HG03280 (cell line): ENCODE results near the gene OR52E8.

Experiments used
- ATAC-seq: cut with Tn5 transposase; IDR thresholded peaks from one replicate; pipeline ENCODE4 v1.9.1; 2021; ENCODE audit warnings: mild to moderate bottlenecking, moderate library complexity; ENCODE audit not compliant: unreplicated experiment

The OR52E8 gene

DNA sequence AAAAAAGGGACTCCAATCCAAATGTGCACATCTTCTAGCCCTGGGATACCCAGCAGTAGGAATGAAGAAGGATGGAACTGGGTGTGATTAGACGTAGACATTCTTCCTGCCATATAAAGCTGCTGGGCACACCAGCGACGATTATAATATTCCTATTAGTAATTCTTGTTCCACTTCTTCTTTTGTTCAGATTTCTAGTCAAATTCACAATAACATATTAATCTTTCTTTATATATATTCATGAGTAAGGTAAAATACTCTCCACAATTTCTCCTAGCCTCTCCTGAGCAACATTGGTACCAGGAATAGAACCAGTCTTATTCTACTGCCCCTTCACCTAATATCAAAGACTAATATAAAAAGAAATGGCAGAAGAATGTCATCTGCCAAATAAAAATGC is at the start of gene OR52E8:
Gene OR52E8 (minus strand): TSS at position 101 of the 400 bp plus-strand sequence. CDS start 0 bp downstream, at position 101.
- no peak for ATAC-seq

- ATAC-seq: no peak
Measured at GRCh38 chr11:5899534-5899933, 42.0 kb upstream of the OR52E8 start.

DNA sequence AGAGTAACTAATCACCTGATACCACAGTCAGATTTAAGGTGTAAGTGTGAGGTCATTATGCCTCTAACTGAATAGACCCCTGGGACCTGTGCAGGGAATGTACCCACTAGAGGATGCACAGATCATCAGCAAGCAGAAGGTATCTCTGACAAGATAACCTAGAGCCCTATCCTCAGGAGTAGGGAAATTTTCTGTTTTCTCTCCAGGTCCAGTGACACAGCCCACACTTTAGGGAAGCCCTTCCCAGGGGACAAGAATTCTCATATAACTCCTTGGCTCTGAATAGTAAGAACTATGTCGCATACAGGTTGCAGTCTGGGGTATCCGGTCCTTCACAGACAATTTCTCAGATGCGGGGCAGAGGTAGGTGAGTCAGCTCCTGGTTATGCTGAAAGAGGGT is 35.4 kb upstream of the OR52E8 start, which contains the start of gene OR52E5:
Gene OR52E5 (plus strand): TSS at position 301 of the 400 bp plus-strand sequence. CDS start 7,569 bp downstream, outside the sequence.
- no peak for ATAC-seq

DNA sequence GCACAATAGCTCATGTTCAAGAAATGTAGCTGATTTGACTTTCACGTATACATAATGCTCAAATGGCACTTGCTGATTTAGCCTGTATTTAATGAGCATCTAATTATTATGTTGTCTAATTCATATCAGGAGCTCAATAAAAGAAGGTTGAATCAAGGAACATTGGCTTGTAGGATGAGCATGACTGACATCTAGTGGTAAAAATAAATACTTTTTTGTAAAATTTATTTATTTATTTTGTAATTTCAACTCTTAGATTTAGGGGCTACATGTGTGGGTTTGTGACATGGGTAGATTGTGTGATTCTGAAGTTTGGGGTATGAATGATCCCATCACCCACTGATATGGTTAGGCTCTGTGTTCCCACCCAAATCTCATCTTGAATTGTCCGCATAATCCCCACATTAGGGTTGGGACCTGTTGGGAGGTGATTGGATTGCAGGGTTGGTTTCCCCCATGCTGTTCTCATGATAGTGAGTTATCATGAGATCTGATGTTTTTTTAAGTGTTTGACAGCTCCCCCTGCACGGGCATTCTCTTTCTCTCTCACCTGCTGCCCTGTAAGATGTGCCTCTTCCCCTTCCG is 33.8 kb upstream of the OR52E8 start:
- no peak for ATAC-seq

DNA sequence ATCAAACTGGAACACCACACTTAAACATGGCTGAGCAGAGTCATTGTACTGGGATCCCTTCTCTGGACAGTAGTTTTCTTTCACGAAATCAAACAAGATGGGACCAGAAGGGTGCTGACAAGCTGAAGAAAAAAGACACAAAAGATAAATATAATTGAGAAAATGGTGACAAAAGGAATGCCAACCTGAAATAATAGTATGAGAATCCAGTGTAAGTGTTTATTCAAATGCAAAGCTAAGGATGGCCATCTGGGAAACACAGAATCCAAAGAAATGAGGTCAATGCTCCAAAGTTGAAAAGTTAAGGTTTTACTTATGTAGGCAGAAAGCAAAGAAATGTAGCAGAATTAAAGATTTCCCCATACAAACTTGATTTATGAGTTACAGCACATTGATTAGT is 30.2 kb upstream of the OR52E8 start:
- no peak for ATAC-seq

DNA sequence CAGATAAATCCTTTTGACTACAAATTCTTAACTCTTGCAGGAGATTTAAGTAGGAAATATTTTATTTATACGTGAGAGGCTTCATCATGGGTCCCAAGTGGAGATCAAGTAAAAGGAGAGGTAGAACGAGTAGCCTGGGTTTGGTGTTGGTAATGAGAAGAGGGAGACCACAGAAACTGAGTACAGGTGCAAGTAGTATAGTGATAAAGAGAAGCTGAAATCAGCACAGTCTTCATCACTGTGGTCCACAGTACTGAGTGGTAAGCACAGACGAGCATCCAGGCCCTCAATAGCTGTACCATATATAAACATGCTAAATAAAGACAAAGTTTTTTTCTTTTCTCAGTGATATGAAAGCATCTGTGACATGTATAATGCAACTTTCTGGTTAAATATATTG is 29.7 kb upstream of the OR52E8 start:
- no peak for ATAC-seq

DNA sequence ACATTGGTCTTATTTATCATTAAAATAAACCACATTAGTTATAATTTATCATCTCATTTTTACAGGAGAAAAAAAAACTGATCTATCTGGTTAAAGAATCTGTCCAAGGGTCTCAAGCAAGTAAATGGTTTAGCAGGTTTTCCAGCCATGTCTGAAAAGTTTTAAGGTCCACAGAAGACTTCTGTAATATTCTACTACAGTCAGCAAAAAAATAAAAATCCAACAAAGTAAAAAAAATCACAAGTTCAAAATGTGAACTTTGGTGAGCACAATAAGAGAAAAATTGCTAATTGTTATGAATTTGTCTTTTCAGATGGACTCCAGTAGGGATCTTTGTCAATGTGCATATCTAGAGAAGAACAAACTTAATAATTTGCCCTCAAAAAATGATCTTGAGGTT is 24.3 kb upstream of the OR52E8 start:
- no peak for ATAC-seq

GRCh38 chr11:5880329-5880728 is 22.8 kb upstream of the OR52E8 start, which contains the start of gene OR52E4:
Gene OR52E4 (plus strand): TSS chr11:5880629. CDS start chr11:5884293, 3,664 bp downstream.
- ATAC-seq: no peak

GRCh38 chr11:5878564-5878963 is 21.1 kb upstream of the OR52E8 start:
- no peak for ATAC-seq

DNA sequence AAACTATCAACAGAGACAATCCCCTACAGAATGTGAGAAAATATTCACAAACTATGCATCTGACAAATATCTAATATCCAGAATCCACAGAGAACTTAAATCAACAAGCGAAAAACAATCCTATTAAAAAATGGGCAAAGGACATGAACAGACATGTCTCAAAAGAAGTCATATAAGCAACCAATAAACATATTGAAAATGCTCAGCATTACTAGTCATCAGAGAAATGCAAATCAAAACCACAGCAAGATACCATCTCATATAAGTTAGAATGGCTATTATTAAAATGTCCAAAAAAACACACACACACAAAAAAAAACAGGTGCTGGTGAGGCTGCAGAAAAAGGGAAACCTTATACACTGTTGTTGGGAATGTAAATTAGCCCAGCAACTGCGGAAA is 8.3 kb upstream of the OR52E8 start:
- no peak for ATAC-seq

DNA sequence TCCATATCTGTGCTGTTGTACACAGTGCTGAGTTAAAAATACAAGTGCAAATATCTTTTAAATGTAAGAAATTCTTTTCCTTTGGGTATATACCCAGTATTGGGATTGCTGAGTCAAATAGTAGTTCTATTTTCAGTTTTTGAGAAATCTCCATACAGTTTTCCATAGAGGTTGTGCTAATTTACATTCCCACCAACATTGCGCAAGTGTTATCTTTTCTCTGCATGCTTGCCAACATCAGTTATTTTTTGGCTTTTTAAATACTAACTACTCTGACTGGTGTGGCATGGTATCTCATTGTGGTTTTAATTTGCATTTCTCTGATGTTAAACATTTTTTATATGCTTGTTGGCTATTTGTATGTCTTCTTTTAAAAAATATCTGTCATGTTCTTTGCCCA is 6.5 kb downstream of the OR52E8 start:
- ATAC-seq: no peak

- ATAC-seq: no peak
Measured at GRCh38 chr11:5847711-5848110, 9.8 kb downstream of the OR52E8 start.

DNA sequence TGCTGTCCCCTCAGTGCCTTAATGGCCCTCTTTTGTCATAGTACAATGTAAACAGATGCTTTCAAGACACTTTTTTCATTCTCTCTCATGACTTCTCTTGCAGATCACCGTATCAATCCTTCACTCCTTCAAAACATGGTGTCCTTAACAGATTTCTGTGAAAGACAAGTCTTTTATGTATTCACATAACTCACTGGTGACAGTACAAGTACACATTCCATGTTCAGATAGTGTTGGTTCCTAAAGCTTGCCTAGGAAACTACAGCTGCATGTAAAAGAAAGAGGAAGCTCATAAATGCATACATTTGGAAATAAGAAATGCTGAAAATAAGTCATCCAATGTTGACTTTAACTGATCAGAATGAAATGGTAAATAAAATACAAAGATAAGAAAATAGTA is 10.8 kb downstream of the OR52E8 start:
- ATAC-seq: no peak

DNA sequence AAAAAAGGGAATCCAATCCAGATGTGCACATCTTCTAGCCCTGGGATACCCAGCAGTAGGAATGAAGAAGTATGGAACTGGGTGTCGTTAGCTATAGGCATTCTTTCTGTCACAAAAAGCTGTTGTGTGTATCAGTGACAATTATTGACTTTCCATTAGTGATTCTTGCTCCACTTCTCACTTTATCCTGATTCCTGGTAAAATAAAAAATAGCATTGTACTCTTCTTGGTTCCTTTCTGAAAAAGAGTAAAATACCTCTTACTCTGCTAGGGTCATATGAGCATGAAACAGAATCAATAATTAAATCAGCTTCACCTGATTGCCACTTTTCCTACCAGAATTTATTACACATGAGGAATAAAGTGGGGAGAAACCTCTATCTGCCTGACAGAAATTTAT is 15.7 kb downstream of the OR52E8 start, which contains the start of gene OR52E6:
Gene OR52E6 (minus strand): TSS at position 101 of the 400 bp plus-strand sequence. CDS start 0 bp downstream, at position 101.
- no peak for ATAC-seq

DNA sequence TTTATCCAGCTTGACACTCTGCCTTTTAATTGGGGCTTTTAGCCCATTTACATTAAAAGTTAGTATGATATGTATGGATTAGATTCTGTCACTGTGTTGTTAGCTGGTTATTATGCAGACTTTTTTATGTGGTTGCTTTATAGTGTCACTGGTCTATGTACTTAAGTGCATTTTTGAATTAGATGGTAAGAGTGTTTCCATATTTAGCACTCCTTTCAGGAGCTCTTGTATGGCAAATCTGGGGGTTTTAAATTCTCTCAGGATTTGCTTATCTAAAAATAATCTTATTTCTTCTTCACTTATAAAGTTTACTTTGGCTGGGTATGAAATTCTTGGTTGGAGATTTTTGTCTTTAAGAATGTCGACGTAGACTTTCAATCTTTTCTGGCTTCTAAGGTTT is 19.8 kb downstream of the OR52E8 start:
- no peak for ATAC-seq

GRCh38 chr11:5833446-5833845 is 24.0 kb downstream of the OR52E8 start:
- ATAC-seq: no peak

DNA sequence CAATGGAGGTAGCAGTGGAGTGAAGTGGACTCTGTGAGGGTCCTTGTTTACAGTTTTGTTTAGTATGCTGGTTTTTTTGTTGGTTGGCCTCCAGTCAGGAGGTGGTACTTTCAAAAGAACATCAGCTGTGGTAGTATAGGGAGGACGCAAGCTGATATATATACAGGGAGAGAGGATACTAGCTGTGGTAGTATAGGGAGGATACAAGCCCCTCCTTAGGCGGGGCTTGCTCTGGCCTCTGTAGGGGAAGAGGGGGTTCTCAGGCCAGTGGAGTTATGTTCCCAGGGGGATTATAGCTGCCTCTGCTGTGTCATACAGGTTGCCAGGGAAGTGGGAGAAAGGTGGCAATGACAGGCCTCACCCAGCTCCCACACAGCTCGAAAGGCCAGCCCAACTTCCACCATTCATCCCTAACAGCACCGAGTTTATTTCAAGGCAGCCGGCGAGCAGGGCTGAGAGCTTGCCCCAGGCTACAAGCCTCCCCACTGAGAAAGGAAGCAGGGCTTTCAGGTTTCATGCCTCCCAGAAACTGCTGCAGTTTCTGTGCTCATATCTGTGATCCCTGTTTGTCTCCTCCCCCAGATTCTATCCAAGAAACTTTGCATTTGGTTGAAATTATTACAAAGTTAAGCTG is 26.2 kb downstream of the OR52E8 start:
- ATAC-seq: no peak

- ATAC-seq: peak; percentile 57
Measured at GRCh38 chr11:5818245-5818886, 39.1 kb downstream of the OR52E8 start.

DNA sequence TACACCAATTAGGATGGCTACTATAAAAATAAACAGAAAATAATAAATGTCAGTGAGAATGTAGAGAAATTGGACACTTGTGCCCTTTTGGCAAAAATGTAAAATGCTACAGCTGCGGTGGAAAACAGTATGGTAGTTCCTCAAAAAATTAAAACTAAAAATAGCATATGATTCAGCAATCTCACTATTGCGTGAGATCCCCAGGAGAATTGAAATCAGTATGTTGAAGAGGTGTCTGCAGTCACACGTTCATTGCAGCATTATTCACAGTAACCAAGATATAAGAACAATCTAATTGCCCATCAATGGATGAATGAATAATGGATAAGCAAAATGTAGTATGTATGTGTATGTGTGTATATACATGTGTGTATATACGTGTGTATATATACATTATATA is 42.0 kb downstream of the OR52E8 start:
- ATAC-seq: no peak

- no peak for ATAC-seq
Measured at GRCh38 chr11:5809905-5810795, 47.3 kb downstream of the OR52E8 start.

GRCh38 chr11:5809122-5809519 is 48.4 kb downstream of the OR52E8 start:
- ATAC-seq: peak; percentile 27
